Neural progenitor cell (in vitro differentiated cells): Measurements from ENCODE around the gene TEK.

Experiments used
- EZH2 ChIP-seq: fragments of 200-600 bp; sonication (generic); IDR thresholded peaks from 2 replicates; pipeline ENCODE4 v1.6.1; 2017; ENCODE audit warnings: antibody characterized with exemption, mild to moderate bottlenecking, moderate library complexity
- TF ChIP-seq, protein P1 (sequence below): fragments of 200-600 bp; sonication (generic); IDR thresholded peaks from 2 replicates; pipeline ENCODE4 v1.5.1; 2017; ENCODE audit warnings: antibody characterized with exemption, mild to moderate bottlenecking

DNA sequence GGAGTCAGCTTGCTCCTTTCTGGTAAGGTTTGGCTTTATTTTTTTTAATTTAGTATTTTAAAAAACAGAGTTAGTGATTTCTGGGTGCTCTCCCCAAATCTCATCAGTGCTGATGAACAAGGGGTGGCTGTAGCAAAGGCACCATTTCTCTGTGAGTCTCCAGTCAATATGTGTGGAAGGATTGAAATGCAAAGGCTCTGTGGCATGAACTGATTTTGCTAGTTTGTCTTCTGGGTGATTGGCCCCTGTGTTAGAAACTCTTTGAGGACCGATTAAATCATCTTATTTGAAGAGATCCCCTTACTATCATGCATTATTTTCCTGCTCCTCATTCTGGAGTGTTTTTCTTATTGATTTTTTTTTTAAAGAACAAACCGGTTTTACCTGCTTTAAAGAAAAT, 596 bp downstream of the TEK start:
- TF ChIP-seq EZH2 = no peak
- TF ChIP-seq, protein P1, sequence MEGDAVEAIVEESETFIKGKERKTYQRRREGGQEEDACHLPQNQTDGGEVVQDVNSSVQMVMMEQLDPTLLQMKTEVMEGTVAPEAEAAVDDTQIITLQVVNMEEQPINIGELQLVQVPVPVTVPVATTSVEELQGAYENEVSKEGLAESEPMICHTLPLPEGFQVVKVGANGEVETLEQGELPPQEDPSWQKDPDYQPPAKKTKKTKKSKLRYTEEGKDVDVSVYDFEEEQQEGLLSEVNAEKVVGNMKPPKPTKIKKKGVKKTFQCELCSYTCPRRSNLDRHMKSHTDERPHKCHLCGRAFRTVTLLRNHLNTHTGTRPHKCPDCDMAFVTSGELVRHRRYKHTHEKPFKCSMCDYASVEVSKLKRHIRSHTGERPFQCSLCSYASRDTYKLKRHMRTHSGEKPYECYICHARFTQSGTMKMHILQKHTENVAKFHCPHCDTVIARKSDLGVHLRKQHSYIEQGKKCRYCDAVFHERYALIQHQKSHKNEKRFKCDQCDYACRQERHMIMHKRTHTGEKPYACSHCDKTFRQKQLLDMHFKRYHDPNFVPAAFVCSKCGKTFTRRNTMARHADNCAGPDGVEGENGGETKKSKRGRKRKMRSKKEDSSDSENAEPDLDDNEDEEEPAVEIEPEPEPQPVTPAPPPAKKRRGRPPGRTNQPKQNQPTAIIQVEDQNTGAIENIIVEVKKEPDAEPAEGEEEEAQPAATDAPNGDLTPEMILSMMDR = no peak
